Activated naive CD8-positive, alpha-beta T cell (primary cell): ENCODE data around the gene ITGB8.

Source experiments
- H3K27ac Mint-ChIP-seq: one replicate; pipeline ENCODE4 v1.8.0; 2021; ENCODE audit warnings: mixed read lengths
- H3K27me3 Mint-ChIP-seq: one replicate; pipeline ENCODE4 v1.8.0; 2021; ENCODE audit warnings: mixed read lengths
- H3K36me3 Mint-ChIP-seq: one replicate; pipeline ENCODE4 v1.8.0; 2021; ENCODE audit warnings: mixed read lengths
- H3K4me1 Mint-ChIP-seq: one replicate; pipeline ENCODE4 v1.8.0; 2021; ENCODE audit warnings: low read depth, mixed read lengths
- H3K4me3 Mint-ChIP-seq: one replicate; pipeline ENCODE4 v1.8.0; 2021; ENCODE audit warnings: mild to moderate bottlenecking, mixed read lengths
- H3K9me3 Mint-ChIP-seq: one replicate; pipeline ENCODE4 v1.8.0; 2021; ENCODE audit warnings: low read depth, mixed read lengths

Gene ITGB8

GRCh38 chr7:20330239-20330927 is at the start of gene ITGB8:
Gene ITGB8 (plus strand): TSS chr7:20330900. CDS start chr7:20331807, 907 bp downstream.
- Mint-ChIP-seq H3K36me3 (no peaks in the 10 kb centered on the region), H3K9me3 (no peaks in the 10 kb centered on the region), H3K27me3 (peaks cover 36% of the 10 kb centered on the region), H3K4me3 (peak within 1 kb of the TSS; percentile 87), H3K27ac (peak within 1 kb of the TSS; percentile 54), H3K4me1 (peaks cover 22% of the 10 kb centered on the region)

- Mint-ChIP-seq H3K4me3 (no peak overlapping the region), H3K4me1 (no peaks in the 10 kb centered on the region)
These were observed 47.7 kb upstream of the ITGB8 start for GRCh38 chr7:20282959-20283358.

GRCh38 chr7:20283385-20283784 is 47.3 kb upstream of the ITGB8 start:
- Mint-ChIP-seq H3K9me3 (no peaks in the 10 kb centered on the region), H3K4me1 (no peaks in the 10 kb centered on the region), H3K36me3 (no peaks in the 10 kb centered on the region), H3K27ac (no peak overlapping the region), H3K27me3 (no peaks in the 10 kb centered on the region), H3K4me3 (no peak overlapping the region)

More at GRCh38 chr7:20282959-20283358, 47.7 kb upstream of the ITGB8 start:
- H3K36me3 Mint-ChIP-seq: no peaks in the 10 kb centered on the region
- no peaks in the 10 kb centered on the region for H3K27me3 Mint-ChIP-seq
- no peaks in the 10 kb centered on the region for H3K9me3 Mint-ChIP-seq
- no peak overlapping the region for H3K27ac Mint-ChIP-seq

GRCh38 chr7:20284003-20284770 is 46.5 kb upstream of the ITGB8 start:
- Mint-ChIP-seq H3K4me1 (no peaks in the 10 kb centered on the region), H3K36me3 (no peaks in the 10 kb centered on the region), H3K27me3 (no peaks in the 10 kb centered on the region), H3K27ac (no peak overlapping the region), H3K9me3 (no peaks in the 10 kb centered on the region), H3K4me3 (no peak overlapping the region)

GRCh38 chr7:20284771-20285143 is 45.9 kb upstream of the ITGB8 start:
- H3K36me3 Mint-ChIP-seq: no peaks in the 10 kb centered on the region
- H3K27ac Mint-ChIP-seq: no peak overlapping the region
- no peaks in the 10 kb centered on the region for H3K9me3 Mint-ChIP-seq
- H3K27me3 Mint-ChIP-seq: no peaks in the 10 kb centered on the region
- H3K4me3 Mint-ChIP-seq: no peak overlapping the region
- no peaks in the 10 kb centered on the region for H3K4me1 Mint-ChIP-seq

- Mint-ChIP-seq H3K9me3 (no peaks in the 10 kb centered on the region), H3K36me3 (no peaks in the 10 kb centered on the region)
These were observed 43.4 kb upstream of the ITGB8 start for GRCh38 chr7:20287317-20287716.

GRCh38 chr7:20288036-20288435 is 42.7 kb upstream of the ITGB8 start:
- H3K9me3 Mint-ChIP-seq: no peaks in the 10 kb centered on the region
- no peaks in the 10 kb centered on the region for H3K27me3 Mint-ChIP-seq
- no peaks in the 10 kb centered on the region for H3K4me1 Mint-ChIP-seq
- no peak overlapping the region for H3K4me3 Mint-ChIP-seq
- H3K36me3 Mint-ChIP-seq: no peaks in the 10 kb centered on the region
- H3K27ac Mint-ChIP-seq: no peak overlapping the region

More at GRCh38 chr7:20287317-20287716, 43.4 kb upstream of the ITGB8 start:
- no peak overlapping the region for H3K4me3 Mint-ChIP-seq
- H3K27me3 Mint-ChIP-seq: no peaks in the 10 kb centered on the region
- no peak overlapping the region for H3K27ac Mint-ChIP-seq
- no peaks in the 10 kb centered on the region for H3K4me1 Mint-ChIP-seq

- Mint-ChIP-seq H3K27me3 (no peaks in the 10 kb centered on the region), H3K9me3 (no peaks in the 10 kb centered on the region), H3K27ac (no peak overlapping the region), H3K4me3 (no peak overlapping the region), H3K4me1 (no peaks in the 10 kb centered on the region), H3K36me3 (no peaks in the 10 kb centered on the region)
These were observed 40.1 kb upstream of the ITGB8 start for GRCh38 chr7:20290505-20291111.

GRCh38 chr7:20293336-20293735 is 37.4 kb upstream of the ITGB8 start:
- Mint-ChIP-seq H3K9me3 (no peaks in the 10 kb centered on the region), H3K4me1 (no peaks in the 10 kb centered on the region), H3K4me3 (no peak overlapping the region)

GRCh38 chr7:20296444-20296843 is 34.3 kb upstream of the ITGB8 start:
- no peak overlapping the region for H3K4me3 Mint-ChIP-seq
- no peaks in the 10 kb centered on the region for H3K27me3 Mint-ChIP-seq
- no peak overlapping the region for H3K27ac Mint-ChIP-seq
- H3K9me3 Mint-ChIP-seq: no peaks in the 10 kb centered on the region
- H3K4me1 Mint-ChIP-seq: peaks cover 2% of the 10 kb centered on the region
- no peaks in the 10 kb centered on the region for H3K36me3 Mint-ChIP-seq

More at GRCh38 chr7:20293336-20293735, 37.4 kb upstream of the ITGB8 start:
- no peaks in the 10 kb centered on the region for H3K27me3 Mint-ChIP-seq
- no peaks in the 10 kb centered on the region for H3K36me3 Mint-ChIP-seq
- H3K27ac Mint-ChIP-seq: no peak overlapping the region

- Mint-ChIP-seq H3K4me1 (peaks cover 2% of the 10 kb centered on the region), H3K27ac (no peak overlapping the region), H3K36me3 (no peaks in the 10 kb centered on the region), H3K4me3 (no peak overlapping the region), H3K9me3 (no peaks in the 10 kb centered on the region), H3K27me3 (no peaks in the 10 kb centered on the region)
These were observed 33.8 kb upstream of the ITGB8 start for GRCh38 chr7:20296901-20297300.

GRCh38 chr7:20298486-20298901 is 32.2 kb upstream of the ITGB8 start:
- Mint-ChIP-seq H3K27me3 (no peaks in the 10 kb centered on the region), H3K4me3 (no peak overlapping the region), H3K4me1 (peaks cover 2% of the 10 kb centered on the region), H3K27ac (no peak overlapping the region), H3K9me3 (no peaks in the 10 kb centered on the region), H3K36me3 (no peaks in the 10 kb centered on the region)

GRCh38 chr7:20299145-20299544 is 31.6 kb upstream of the ITGB8 start:
- H3K36me3 Mint-ChIP-seq: no peaks in the 10 kb centered on the region
- no peaks in the 10 kb centered on the region for H3K27me3 Mint-ChIP-seq
- no peak overlapping the region for H3K27ac Mint-ChIP-seq
- H3K4me1 Mint-ChIP-seq: peaks cover 2% of the 10 kb centered on the region
- no peak overlapping the region for H3K4me3 Mint-ChIP-seq
- no peaks in the 10 kb centered on the region for H3K9me3 Mint-ChIP-seq

- Mint-ChIP-seq H3K9me3 (no peaks in the 10 kb centered on the region), H3K27me3 (no peaks in the 10 kb centered on the region), H3K36me3 (no peaks in the 10 kb centered on the region), H3K4me3 (no peak overlapping the region), H3K27ac (no peak overlapping the region), H3K4me1 (peaks cover 2% of the 10 kb centered on the region)
These were observed 30.9 kb upstream of the ITGB8 start for GRCh38 chr7:20299647-20300312.
